Measurements from ENCODE around the gene SCYGR8.
"Not testable (repeated sequence)": the region's sequence is repeated elsewhere in the genome, so short reads cannot be mapped to it uniquely, and the experiment has no call there.

Gene SCYGR8

GRCh38 chr2:227724394-227725039 lies 21.2 kb upstream of the SCYGR8 start, which contains the start of gene SCYGR6:
TSS of gene SCYGR6 (minus strand) at chr2:227724757. CDS start at chr2:227724757, 0 bp downstream.
- no peak for TF ChIP-seq CTCF (conservative IDR thresholded peaks at IDR 0.05; ENCODE audit: low read depth, low read length)
- DNase-seq (ENCODE audit: low read depth) = no peak
- H3K4me3 ChIP-seq (ENCODE audit: low read length) = no peak within 1 kb of the TSS

GRCh38 chr2:227728035-227728434 lies 17.7 kb upstream of the SCYGR8 start, which contains the start of gene SCYGR7:
TSS of gene SCYGR7 (plus strand) at chr2:227728335. CDS start at chr2:227728335, 0 bp downstream.
- DNase-seq (ENCODE audit: low read depth) = no peak
- no peak for TF ChIP-seq CTCF (conservative IDR thresholded peaks at IDR 0.05; ENCODE audit: low read depth, low read length)
- no peak within 1 kb of the TSS for H3K4me3 ChIP-seq (ENCODE audit: low read length)

- DNase-seq (ENCODE audit: low read depth) = no peak
- no peak for TF ChIP-seq CTCF (conservative IDR thresholded peaks at IDR 0.05; ENCODE audit: low read depth, low read length)
Measured at GRCh38 chr2:227739351-227739750, 6.3 kb upstream of the SCYGR8 start.

GRCh38 chr2:227740705-227741104 lies 5.0 kb upstream of the SCYGR8 start:
- TF ChIP-seq CTCF (conservative IDR thresholded peaks at IDR 0.05; ENCODE audit: low read depth, low read length) = peak; percentile 23
- DNase-seq (ENCODE audit: low read depth); H3K4me3 ChIP-seq (ENCODE audit: low read length): not testable (repeated sequence)

More at GRCh38 chr2:227739351-227739750, 6.3 kb upstream of the SCYGR8 start:
- H3K4me3 ChIP-seq (ENCODE audit: low read length) = no peak overlapping the region

GRCh38 chr2:227748079-227748478 lies 2.4 kb downstream of the SCYGR8 start:
- peak; percentile 63 for TF ChIP-seq CTCF (conservative IDR thresholded peaks at IDR 0.05; ENCODE audit: low read depth, low read length)
- H3K4me3 ChIP-seq (ENCODE audit: low read length) = no peak overlapping the region
- DNase-seq (ENCODE audit: low read depth) = no peak

- H3K4me3 ChIP-seq (ENCODE audit: low read length); DNase-seq (ENCODE audit: low read depth): not testable (repeated sequence)
Measured at GRCh38 chr2:227756261-227756660, 10.6 kb downstream of the SCYGR8 start.

- no peak overlapping the region for H3K4me3 ChIP-seq (ENCODE audit: low read length)
- DNase-seq (ENCODE audit: low read depth) = peak; percentile 43
- no peak for TF ChIP-seq CTCF (conservative IDR thresholded peaks at IDR 0.05; ENCODE audit: low read depth, low read length)
Measured at GRCh38 chr2:227759411-227760118, 13.9 kb downstream of the SCYGR8 start.
